T-helper 17 cell (primary cell): Measurements from ENCODE around the gene TSPAN5. TPM values are rescaled to one million over a fixed set of nuclear protein-coding genes. Genes with fewer than 3 reads are reported as not detected.

Source experiments
- ATAC-seq: fragments of 150-1000 bp; cut with Tn5 transposase; 2 replicates; pipeline ENCODE4 v1.10.0; 2021; ENCODE audit warnings: mild to moderate bottlenecking, moderate library complexity
- DNase-seq, 3 donors: peaks; one replicate each; pipeline versions ENCODE4 v3.0.0 to v3.0.0-alpha.2; 2020 to 2021
- H3K9me3 ChIP-seq: one replicate; pipeline ENCODE4 v1.7.0; 2013; ENCODE audit warnings: low read length, mild to moderate bottlenecking; ENCODE audit not compliant: control insufficient read depth, poor library complexity, severe bottlenecking
- H3K27ac Mint-ChIP-seq: one replicate; pipeline ENCODE4 v1.8.0; 2022; ENCODE audit warnings: mild to moderate bottlenecking, moderate library complexity, mixed read lengths
- H3K27me3 Mint-ChIP-seq: one replicate; pipeline ENCODE4 v1.8.0; 2022; ENCODE audit warnings: mixed read lengths
- H3K36me3 Mint-ChIP-seq: one replicate; pipeline ENCODE4 v1.8.0; 2022; ENCODE audit warnings: low read depth, mixed read lengths
- H3K4me1 Mint-ChIP-seq: one replicate; pipeline ENCODE4 v1.8.0; 2022; ENCODE audit warnings: mild to moderate bottlenecking, mixed read lengths
- H3K4me3 Mint-ChIP-seq: one replicate; pipeline ENCODE4 v1.8.0; 2022; ENCODE audit warnings: mild to moderate bottlenecking, moderate library complexity, mixed read lengths
- total RNA-seq, 4 donors: library from RNA in 2 of 4; stranded (reverse) in 2 of 4; gene quantifications; one replicate each; pipeline ENCODE4 v1.2.3 and lab custom pipeline; 2022 to 2026

TSPAN5 gene
- total RNA-seq, 2 donors from 2014 or later: 11.8 to 15.2 TPM

DNA sequence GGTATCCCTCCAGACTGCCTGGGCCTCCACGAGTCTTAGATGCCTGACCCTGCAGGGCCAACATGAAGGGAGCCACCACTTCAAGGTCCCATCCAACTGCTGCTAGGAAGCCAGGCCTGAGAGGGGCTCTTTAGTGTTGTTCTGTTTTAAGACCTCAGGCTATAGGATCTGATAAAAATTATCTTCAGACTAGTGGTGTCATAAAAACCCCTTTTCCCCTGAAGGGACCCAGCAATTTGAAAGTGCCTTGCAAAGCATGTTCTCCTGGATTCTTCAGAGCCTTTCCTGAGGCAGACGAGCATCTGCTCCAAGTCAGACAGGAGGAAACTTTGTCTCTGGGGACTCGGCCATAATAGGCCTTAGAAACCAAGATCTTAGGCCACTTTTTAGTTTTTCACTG lies 26.9 kb downstream of the TSPAN5 start:
- ATAC-seq (no peak), DNase-seq (no peak)
- Mint-ChIP-seq H3K27me3 (no peaks in the 10 kb centered on the region), H3K4me3 (peak overlapping the region; percentile 10), H3K27ac (no peak overlapping the region), H3K36me3 (peaks cover 4% of the 10 kb centered on the region), H3K4me1 (peaks cover 33% of the 10 kb centered on the region)
- no peaks in the 10 kb centered on the region for H3K9me3 ChIP-seq

DNA sequence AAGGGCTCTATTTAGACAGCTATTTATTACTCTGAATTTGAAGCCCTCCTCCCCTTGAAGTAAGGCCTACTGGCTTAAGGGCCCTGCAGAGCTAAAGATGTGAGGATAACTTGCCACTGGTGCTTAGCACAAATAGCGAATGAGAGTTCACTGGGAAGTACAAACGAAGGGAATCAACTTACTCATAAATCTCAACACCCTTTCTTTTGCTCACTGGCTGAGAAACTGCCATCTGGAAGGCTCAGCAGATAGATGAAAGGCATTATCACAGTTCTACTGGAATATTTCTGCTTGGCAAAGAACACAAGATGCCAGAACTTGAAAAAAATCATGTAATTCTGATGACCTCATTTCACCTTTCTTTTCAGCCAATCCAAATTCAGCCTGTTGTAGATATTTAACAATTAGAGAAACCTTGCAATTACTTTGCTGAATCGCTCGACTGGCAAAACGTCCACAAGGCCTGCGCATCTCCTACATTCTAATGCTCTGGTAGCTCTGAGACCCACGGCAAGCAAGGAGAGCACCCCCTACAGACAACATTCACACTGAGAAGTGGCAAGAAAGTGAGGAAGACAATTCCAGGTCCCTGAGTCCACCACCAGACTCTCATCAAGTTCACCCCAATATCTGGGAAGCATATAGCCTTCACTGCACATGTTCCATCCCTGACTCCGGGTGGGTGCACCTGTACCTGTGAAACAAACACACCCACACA lies 27.5 kb downstream of the TSPAN5 start:
- no peak for DNase-seq
- H3K4me1 Mint-ChIP-seq: peaks cover 38% of the 10 kb centered on the region
- peaks cover 4% of the 10 kb centered on the region for H3K36me3 Mint-ChIP-seq
- no peak for ATAC-seq
- H3K9me3 ChIP-seq: no peaks in the 10 kb centered on the region
- H3K27me3 Mint-ChIP-seq: no peaks in the 10 kb centered on the region
- no peak overlapping the region for H3K4me3 Mint-ChIP-seq
- no peak overlapping the region for H3K27ac Mint-ChIP-seq

GRCh38 chr4:98627531-98628257 lies 30.7 kb downstream of the TSPAN5 start:
- peaks cover 52% of the 10 kb centered on the region for H3K4me1 Mint-ChIP-seq
- DNase-seq (no peak), ATAC-seq (no peak)
- H3K36me3 Mint-ChIP-seq: peaks cover 4% of the 10 kb centered on the region
- no peak overlapping the region for H3K4me3 Mint-ChIP-seq
- no peaks in the 10 kb centered on the region for H3K27me3 Mint-ChIP-seq
- H3K27ac Mint-ChIP-seq: peak overlapping the region; percentile 22
- no peaks in the 10 kb centered on the region for H3K9me3 ChIP-seq

GRCh38 chr4:98626350-98626749 lies 32.1 kb downstream of the TSPAN5 start:
- Mint-ChIP-seq H3K4me3 (peak overlapping the region; percentile 43), H3K27ac (peak overlapping the region; percentile 49), H3K27me3 (no peaks in the 10 kb centered on the region), H3K4me1 (peaks cover 49% of the 10 kb centered on the region), H3K36me3 (no peaks in the 10 kb centered on the region)
- ATAC-seq (peak; percentile 53), DNase-seq (no peak)
- no peaks in the 10 kb centered on the region for H3K9me3 ChIP-seq

DNA sequence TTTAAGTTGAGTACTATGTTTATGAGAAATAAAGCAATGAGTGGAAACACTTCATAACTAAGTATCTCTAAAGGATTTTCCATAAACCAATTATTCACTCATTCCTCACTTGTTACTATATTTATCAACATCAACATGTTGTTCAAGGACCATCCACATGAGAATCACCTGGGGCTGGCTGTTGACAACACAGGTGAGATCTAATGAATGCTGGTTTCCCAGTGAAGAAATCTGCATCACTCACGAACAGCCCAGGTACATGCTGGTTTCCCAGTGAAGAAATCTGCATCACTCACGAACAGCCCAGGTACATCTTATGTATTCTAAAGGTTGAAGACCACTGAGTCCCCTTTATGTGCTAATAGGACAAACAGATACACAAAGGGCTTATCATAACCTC lies 32.5 kb downstream of the TSPAN5 start:
- Mint-ChIP-seq H3K27ac (peak overlapping the region; percentile 49), H3K4me3 (peak overlapping the region; percentile 19)

DNA sequence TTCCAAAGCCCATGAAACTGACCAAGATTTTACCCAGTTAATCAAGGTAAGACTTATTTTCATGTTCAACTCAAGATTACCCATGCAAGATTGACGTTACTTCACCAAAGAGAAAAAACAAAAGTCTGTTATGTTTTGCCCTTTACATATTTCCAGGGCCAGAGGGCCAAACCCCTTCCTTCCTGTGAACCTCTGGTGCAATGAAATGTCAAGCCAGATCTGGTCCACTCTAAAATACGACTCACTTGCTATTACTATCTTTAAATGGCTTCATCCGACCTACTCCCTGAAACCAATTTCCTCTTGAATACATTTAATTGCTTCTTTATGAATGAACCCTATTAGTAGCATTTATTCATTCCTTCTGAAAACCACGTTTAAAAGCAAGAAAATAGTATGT lies 33.0 kb downstream of the TSPAN5 start:
- no peaks in the 10 kb centered on the region for H3K9me3 ChIP-seq
- Mint-ChIP-seq H3K27ac (peak overlapping the region; percentile 49), H3K36me3 (peaks cover 2% of the 10 kb centered on the region), H3K4me3 (peak overlapping the region; percentile 19), H3K27me3 (no peaks in the 10 kb centered on the region), H3K4me1 (peaks cover 55% of the 10 kb centered on the region)
- DNase-seq (no peak), ATAC-seq (no peak)

More for the DNA sequence above, 32.5 kb downstream of the TSPAN5 start:
- Mint-ChIP-seq H3K27me3 (no peaks in the 10 kb centered on the region), H3K36me3 (no peaks in the 10 kb centered on the region), H3K4me1 (peaks cover 50% of the 10 kb centered on the region)
- H3K9me3 ChIP-seq: no peaks in the 10 kb centered on the region
- no peak for DNase-seq
- no peak for ATAC-seq

DNA sequence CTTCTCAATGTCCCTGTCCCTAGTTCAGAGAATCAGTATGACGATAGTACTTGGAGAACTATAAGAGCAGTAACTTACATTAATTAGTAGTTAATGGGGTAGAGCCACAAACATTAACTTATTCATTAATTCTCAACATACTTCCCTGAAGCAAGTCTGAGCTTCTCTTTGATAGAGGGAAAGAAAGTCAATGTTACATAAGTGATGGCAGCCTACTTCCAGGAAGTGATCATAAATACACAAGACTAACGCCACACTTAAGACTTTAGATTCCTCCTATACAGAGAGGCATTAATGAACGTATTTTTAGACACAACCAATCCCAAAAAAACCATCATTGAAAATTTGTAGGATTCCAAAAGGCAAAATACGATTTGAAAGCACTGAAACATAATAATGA lies 33.8 kb downstream of the TSPAN5 start:
- H3K27ac Mint-ChIP-seq: peak overlapping the region; percentile 49
- DNase-seq (no peak), ATAC-seq (no peak)
- H3K9me3 ChIP-seq: no peaks in the 10 kb centered on the region
- no peak overlapping the region for H3K4me3 Mint-ChIP-seq
- H3K36me3 Mint-ChIP-seq: peaks cover 2% of the 10 kb centered on the region
- H3K27me3 Mint-ChIP-seq: no peaks in the 10 kb centered on the region
- H3K4me1 Mint-ChIP-seq: peaks cover 55% of the 10 kb centered on the region

DNA sequence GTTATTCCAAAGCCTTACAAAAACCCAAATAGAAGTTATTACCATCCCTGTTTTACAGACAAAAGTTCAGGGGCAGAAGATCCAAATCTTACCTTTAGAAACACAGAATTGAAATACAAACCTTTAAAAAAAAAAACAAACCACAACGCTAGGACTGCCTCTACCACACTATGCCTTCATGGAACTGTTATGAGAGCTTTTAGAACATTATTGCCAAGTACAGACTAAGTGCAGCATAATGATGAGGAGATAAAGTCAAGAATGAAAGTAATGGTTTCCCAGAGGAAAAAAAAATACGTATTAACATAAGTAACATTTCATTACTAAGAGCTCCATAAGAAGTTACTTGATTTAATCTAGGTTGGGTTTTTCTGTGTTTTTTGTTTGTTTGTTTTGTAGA lies 34.3 kb downstream of the TSPAN5 start:
- no peak overlapping the region for H3K4me3 Mint-ChIP-seq
- DNase-seq (no peak), ATAC-seq (no peak)
- H3K9me3 ChIP-seq: no peaks in the 10 kb centered on the region
- peaks cover 55% of the 10 kb centered on the region for H3K4me1 Mint-ChIP-seq
- peak overlapping the region; percentile 49 for H3K27ac Mint-ChIP-seq
- no peaks in the 10 kb centered on the region for H3K27me3 Mint-ChIP-seq
- H3K36me3 Mint-ChIP-seq: peaks cover 2% of the 10 kb centered on the region

DNA sequence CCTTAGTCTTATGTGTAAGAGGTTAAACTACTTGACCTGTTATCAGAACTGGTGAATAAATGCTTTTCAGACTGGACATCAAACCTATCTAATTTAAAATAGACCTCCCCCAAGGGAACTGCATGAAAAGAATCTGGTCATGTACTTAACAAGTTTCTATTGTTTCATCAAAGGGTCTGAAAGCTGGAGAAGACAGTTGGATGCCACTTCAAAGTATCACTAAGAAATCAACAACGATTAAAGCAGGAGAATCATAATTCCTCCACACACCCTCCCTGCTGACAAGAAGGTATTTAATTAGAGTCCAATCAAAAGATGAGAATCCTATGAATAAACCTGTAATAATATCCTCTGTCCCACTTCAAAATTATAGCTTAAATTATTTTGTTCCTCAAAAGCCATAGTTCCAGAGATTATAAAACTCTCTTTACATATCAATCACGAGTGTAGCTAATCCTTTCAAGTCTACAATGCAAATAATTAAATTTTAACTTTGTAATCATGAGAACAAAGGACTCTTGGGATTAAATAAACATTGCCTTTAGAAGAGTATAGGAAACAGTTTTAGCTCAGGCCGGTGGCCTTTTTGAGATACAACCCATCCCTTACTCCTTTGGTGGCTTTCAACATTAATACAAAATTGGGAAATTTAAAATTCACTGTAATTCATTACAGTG lies 35.1 kb downstream of the TSPAN5 start:
- Mint-ChIP-seq H3K27me3 (no peaks in the 10 kb centered on the region), H3K4me3 (no peak overlapping the region), H3K27ac (no peak overlapping the region), H3K4me1 (peaks cover 59% of the 10 kb centered on the region), H3K36me3 (peaks cover 2% of the 10 kb centered on the region)
- no peaks in the 10 kb centered on the region for H3K9me3 ChIP-seq
- ATAC-seq (no peak), DNase-seq (no peak)

DNA sequence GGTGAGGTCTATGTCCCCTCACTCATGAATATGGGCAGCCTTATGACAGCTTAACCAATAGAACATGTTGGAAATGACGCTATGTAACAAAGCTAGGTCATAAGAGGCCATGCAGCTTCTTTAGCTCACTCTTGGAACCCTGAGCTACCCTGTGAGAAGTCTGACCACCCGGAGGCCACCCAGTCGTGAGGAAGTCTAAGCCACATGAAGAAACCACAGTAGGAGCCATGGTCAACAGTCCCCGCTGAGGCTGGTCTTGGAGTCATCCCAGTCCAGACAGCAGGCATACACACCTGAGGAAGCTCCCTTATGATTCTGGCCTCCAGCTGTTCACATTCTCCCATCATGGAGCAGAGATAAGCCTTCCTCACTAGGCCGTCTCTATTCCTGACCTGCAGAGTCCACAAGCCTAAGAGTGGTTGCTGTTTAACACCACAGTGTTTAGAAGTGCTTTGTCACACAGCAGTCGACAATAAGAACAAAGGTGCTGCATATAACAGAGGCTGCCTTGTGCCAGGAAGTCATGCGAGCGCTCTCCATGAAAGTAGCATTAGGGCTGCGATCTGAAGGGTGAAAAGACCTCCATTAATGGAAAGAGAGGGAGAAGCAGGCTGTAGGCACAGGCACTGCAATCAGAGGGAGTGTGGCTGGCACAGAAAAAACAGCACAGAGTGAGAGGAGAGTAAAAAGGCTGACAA lies 38.2 kb downstream of the TSPAN5 start:
- Mint-ChIP-seq H3K36me3 (peaks cover 2% of the 10 kb centered on the region), H3K4me3 (no peak overlapping the region), H3K27me3 (no peaks in the 10 kb centered on the region), H3K4me1 (peaks cover 38% of the 10 kb centered on the region), H3K27ac (peak overlapping the region; percentile 53)
- ATAC-seq (no peak), DNase-seq (no peak)
- no peaks in the 10 kb centered on the region for H3K9me3 ChIP-seq

GRCh38 chr4:98619180-98619579 lies 39.2 kb downstream of the TSPAN5 start:
- H3K27me3 Mint-ChIP-seq: no peaks in the 10 kb centered on the region
- peaks cover 2% of the 10 kb centered on the region for H3K36me3 Mint-ChIP-seq
- no peak overlapping the region for H3K27ac Mint-ChIP-seq
- H3K4me3 Mint-ChIP-seq: no peak overlapping the region
- no peaks in the 10 kb centered on the region for H3K9me3 ChIP-seq
- H3K4me1 Mint-ChIP-seq: peaks cover 29% of the 10 kb centered on the region
- ATAC-seq (no peak), DNase-seq (no peak)

DNA sequence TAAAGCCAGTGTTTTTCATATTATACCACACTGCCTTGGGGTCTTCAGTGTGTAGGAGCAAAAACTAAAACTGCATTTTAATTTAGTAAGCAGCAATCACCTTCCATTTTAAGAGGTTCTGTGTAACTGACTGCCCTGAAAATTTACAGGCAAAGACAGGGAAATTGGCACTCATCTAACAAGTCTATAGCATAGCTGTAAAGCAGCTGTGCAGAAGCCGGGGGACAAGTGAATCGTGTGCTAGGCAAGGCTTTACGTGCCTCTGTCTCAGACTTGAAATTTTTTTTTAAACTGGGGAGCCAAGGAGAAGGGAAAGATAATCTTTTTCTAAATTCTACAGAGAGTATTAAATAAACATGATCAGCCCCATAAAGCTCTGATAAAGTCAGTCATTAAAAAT lies 39.7 kb downstream of the TSPAN5 start:
- Mint-ChIP-seq H3K27ac (no peak overlapping the region), H3K36me3 (peaks cover 2% of the 10 kb centered on the region), H3K27me3 (no peaks in the 10 kb centered on the region), H3K4me1 (peaks cover 29% of the 10 kb centered on the region), H3K4me3 (no peak overlapping the region)
- DNase-seq: no peak
- ATAC-seq: no peak
- no peaks in the 10 kb centered on the region for H3K9me3 ChIP-seq
